Activated T-helper 9 cell treated with anti-CD3 and anti-CD28 coated beads, Interleukin-2, amount 50 U/mL, for 16 hours (primary cell): Measurements from ENCODE around the gene BACH2.
"Not testable (repeated sequence)": the region's sequence is repeated elsewhere in the genome, so short reads cannot be mapped to it uniquely, and the experiment has no call there.

Experiments
- DNase-seq: peaks from one replicate; pipeline ENCODE4 v3.0.0-alpha.2; 2020; ENCODE audit warnings: low read depth

Gene BACH2

GRCh38 chr6:90301816-90302215 is 5.2 kb upstream of the BACH2 start:
- no peak for DNase-seq

DNA sequence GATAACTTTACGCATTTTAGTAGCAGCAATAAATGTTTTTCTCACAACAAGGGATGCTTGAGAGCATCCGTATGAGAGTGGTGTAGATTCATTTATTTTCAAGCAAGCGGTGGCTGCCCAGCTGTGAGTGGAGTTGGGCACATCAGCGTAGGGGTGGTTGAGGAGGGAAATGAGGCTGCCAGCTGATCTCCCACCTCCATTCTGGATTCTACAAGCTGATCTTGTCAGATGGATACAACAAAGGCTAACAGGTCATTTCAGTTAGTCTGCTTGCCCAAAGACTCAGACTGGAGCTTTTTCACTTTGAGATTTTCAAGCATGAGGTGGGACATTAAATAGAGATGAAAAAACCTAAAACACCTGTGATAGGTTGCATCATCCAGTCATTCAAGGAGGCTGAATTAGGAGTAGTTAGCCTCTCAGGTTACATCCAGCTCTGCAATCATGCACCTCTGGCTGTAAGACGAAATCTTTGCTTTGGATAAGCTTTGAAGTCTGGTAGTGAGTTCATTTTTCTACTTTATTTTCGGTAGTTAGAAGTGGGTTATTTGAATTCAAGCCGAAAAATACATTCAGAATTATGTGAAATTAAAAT is 1.9 kb upstream of the BACH2 start:
- DNase-seq = no peak

DNA sequence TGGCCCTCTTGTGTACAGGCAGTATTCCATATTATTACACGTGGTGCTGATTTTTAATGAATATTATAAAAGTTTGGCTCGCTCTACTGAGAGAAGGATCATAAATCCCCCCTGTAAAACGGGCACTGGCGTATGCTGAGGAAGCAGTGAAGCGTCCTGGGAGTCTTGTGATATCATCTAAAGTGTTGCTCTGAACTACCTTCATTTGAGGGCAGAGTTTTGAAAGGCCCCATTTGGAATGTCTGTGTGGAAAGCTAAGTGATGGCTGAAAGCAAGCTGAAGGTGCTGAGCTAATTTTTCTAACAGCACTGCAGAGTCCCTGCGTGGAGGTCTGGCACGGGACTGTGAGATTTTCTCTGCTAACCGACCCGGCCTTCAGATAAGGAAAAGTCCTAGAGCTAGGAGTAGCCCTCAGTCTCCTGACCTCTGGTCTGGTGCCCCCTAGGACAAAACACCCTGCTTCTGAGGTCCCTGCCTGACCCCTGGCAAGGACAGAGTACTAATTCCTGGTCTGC is 1.3 kb upstream of the BACH2 start:
- no peak for DNase-seq

DNA sequence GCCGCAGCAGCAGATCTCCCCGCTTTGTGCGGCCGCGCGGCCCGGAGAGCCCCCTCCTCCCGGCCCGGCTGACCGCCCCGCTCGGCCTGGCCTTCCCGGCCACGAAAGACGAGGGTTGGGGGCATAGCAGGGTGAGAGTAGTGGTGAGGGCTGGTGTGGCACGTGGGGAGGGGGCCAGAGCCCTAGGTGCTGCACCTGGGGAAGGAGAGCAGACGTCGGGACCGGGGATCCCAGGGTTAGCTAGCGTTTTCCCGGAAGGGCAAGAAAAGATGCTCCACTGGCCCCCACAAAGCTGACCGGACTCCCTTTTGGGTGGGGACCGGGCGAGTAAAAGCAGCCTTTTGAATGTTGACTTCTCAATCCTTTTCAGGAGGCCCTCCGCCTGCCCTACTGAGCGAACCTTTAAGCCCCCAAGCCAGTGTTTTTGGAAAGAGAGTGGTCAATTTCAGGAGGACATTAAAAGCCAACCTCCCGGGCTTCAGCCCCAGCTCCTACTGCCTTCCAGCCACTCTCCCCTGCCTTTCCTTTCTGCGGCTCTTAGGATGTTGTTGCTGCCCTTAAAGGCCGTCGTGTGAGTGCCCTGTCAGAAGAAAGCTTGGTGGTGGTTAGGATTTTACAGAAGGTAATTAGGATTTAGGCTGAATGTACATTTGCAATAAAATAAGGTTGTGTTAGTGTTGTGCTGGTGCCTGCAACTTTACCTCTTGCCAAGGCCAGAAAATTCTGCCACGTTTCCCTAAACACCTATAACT is 648 bp upstream of the BACH2 start:
- no peak for DNase-seq

DNA sequence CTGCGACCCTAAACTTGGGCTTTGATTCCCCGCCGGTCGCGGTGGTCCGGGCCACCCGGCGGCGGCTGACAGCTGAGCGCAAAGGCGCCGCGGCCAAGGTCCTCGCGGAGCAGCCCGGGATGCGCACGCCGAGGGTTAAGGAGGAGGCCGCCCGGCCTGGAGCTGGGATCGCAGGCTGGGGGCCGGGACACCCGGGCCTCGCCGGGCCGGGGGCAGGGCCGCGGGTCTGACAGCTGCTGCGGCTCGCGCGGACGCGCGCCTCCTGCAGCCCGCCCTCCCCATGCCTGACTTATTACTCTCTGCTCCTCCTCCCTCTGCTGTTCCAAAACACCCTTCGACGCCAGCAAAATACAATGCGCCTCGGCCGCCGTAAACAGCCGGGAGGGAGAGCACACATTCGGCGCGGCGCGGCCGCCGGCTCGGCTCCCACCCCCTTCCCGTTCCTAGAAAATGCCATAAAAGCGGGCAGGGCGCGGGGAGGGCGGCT is 746 bp downstream of the BACH2 start:
- DNase-seq = peak; percentile 61

DNA sequence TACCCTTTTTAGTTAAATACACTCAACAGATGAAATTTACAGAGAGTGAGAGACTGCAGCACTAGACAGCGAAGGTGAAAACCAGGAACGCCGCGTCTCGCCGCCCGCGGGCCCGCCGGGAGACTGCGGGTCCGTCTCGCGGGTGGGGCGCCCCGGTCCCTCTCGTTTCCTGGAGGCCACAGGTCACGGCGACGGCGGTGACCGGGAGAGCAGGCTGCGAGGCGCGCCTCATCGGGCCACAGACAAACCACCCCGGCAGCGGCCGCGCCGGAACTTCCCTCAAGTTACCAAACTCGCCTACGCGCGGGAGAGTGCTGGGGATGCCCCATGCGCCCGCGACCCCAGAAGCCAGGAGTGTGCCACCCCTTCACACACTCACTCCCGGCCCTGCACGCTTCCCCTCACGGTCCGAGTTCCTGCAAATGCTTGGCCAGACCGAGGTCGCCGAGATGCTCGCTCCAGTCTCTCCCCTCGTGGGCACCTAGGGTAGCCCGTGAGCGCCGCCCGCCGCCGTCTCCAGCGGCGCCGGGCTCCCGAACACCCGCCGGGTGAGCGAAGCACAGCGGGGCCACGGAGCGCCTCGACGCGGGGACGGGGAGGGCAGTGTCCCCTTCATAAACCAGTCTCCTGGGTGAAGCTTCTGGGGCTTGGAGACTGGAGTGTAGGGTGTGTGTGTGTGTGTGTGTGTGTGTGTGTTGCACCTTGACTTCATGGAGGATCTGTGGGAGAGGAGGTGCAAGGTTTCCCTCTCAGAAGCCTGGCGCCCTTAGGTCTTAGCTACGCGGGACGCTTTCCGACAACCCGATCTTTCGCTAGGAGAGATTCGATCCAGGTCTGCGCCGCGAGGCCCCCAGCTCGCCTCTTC is 1.4 kb downstream of the BACH2 start:
- DNase-seq = peak; percentile 71

DNA sequence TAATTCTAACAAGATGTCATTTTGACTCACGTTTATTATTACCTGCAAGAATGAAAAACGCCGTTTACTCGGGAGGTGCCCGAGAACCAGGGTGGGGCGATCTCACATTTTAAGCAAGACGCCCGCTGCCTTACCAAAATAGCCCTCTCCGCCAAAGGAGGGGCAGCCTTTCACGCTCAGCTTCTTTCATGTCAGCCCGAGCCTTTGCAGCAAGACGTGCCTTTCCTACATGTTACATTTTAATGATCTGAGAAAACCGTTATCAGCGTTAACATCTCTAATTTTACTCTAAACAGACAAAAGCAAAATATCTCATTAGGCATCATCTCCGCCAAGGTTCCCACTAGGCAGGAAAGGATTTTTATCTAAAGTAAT is 2.0 kb downstream of the BACH2 start:
- peak; percentile 18 for DNase-seq

GRCh38 chr6:90294008-90294511 is 2.6 kb downstream of the BACH2 start:
- DNase-seq = no peak

DNA sequence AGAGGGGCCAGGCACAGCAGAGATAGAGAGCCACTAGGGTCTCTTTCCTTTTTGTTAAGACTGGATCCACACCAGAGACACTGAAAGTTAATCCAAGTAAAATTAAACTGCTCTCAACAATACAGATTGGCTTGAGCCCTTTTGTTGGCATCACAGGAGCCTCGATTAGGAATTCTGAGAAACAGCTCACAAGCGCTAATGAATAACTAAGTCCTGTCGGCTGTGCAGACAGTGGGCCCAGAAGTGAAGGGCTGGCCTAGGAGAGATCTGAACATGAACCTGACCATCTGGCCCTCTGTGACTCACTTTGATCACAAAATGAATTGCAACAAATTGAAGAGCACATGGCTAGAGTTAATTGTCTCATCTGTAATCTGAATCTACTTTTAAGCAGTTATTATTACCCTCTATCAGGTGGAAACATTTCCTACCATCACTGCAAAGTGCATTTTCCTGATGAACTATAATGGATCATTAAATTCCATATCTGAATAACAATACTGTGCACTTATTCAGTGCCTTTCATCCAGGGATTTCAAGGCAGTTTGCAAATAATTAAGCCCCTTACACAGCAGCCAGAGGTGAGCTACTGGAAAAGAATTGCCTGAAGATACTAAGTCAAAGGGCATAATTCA is 3.2 kb downstream of the BACH2 start:
- no peak for DNase-seq

- no peak for DNase-seq
Measured at GRCh38 chr6:90291565-90291964, 5.1 kb downstream of the BACH2 start.

GRCh38 chr6:90290811-90291420 is 5.7 kb downstream of the BACH2 start:
- no peak for DNase-seq

DNA sequence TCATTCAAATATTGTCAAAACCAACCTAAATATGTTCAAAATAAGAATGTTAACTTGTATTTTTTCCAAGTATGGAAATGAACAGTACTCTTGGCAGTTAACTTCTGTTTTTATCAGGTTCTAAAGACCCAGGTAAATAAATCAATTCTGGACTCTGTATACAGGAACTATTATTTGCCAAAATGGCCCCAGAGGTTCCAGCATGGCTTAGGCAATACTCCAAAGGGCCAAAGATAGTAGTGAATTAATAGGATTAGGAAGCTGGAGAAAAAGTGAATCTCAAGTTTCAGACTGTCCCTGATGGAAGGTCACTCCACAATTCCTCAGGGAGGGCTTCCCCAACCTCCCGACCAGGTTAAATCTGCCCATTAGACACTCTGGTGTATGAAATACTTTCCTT is 6.7 kb downstream of the BACH2 start:
- no peak for DNase-seq

GRCh38 chr6:90288404-90288803 is 8.2 kb downstream of the BACH2 start:
- no peak for DNase-seq

DNA sequence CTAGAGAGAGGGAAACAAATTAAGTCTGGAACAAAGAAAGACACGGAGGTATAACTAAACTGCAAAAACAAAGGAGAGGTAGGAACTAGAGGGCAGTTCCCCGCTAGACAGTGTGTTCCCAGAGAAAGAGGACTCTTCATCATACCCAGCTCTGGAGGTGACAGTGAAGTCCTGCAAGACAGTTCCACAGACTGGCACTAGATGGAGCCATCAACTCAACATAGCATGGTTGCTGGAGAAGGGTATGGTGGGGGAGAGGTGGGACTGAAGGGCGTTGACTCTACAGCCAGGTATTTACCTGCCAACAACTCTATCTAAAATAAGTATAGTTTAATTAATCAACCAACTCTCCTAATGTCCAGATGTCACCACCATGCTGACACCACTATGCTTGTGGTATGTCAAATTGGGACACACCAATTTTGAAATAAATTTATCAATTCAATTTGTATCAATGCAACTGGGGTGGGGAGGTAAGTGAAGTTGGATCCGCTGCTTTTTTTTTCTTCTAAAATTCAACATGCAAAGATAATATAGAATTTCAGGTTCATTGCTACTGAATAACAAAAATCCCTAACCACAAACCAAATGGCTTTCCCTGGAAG is 9.7 kb downstream of the BACH2 start:
- peak; percentile 31 for DNase-seq

GRCh38 chr6:90285611-90286381 is 10.8 kb downstream of the BACH2 start:
- DNase-seq = peak; percentile 38

- no peak for DNase-seq
Measured at GRCh38 chr6:90285042-90285481, 11.6 kb downstream of the BACH2 start.

DNA sequence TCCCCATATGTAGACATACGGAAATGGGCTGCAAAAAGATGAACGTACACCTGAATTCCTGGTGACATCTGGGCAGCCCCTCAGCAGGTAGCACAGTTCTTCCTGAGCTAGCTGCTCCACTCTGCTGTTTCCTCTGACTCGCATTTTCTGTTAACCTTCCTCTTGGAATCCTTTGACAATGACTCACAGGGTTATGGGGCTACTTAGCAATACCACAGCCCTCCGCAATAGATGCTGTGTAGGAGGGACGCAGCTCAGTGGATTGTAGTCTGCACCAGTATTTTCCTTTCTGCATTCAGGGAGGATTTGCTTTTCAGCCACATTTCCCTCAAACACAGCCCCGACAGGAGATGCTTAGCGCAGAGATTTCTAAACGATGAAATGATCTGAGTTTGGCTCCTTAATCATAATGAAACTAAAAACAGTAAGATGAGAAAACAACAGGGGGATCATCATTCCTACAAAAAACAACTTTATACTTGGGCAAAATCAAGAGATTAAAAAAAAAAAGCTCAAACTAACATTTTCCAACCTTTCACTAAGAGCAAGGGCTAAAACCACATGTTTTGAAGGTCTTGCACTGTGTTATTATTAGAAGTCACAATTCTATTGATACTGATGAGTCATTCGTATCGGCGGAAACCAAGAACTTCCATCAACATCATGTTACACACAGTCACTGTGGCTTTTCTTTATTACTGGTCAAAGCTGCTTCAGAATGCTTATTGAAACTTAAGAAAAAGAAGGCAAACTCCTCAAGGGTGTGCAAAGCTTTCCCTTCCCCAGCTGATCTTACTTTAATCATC is 12.2 kb downstream of the BACH2 start:
- DNase-seq = peak; percentile 29

GRCh38 chr6:90282265-90282664 is 14.4 kb downstream of the BACH2 start:
- not testable (repeated sequence) for DNase-seq

DNA sequence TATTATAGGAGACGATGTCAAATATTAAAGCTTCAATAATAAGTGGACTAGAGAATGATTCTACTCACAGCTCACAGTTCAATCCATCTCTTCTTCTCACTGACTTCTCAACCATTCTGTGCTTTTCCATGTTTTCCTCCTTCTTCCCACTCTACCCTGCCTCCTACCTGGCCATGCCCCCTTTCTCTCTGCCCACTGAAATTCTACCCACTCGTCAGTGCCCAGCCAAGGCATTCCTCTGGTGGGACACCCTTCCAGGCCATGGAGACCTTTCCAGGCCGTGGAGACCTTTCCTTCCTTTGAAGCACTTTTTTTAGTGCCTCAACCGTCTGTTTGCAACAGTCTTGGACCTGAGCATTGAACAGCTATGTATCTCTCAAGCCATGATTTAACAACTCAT is 18.5 kb downstream of the BACH2 start:
- DNase-seq = no peak
